Measurements from ENCODE around the gene NUTF2. TPM values are rescaled to one million over a fixed set of nuclear protein-coding genes. Genes with fewer than 3 reads are reported as not detected.

NUTF2 gene
- total RNA-seq, 4 donors from 2014 or later, result 90.0 to 194 (median 113) TPM

DNA sequence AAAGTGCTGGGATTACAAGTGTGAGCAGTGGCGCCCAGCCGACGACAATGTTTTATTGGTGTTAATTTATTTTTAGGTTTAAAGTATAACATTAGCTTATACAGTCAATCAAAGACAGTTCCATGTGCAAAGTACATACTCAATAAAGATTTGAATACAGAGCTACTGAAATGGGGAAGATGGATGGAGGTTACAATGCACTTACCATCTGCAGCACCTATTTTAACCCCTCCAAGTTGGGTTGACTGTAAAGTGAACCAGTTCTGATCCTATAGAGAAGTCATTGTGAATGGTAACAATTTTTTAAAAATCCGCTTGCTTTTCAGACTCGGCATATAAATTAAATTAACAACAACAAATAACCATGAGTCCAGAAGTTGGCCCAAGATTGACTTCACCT, 45.6 kb downstream of the NUTF2 start:
- Histone ChIP-seq H3K27ac (peak overlapping the region; percentile 45 to 99 (median 98)), H3K27me3 (no peaks in the 10 kb centered on the region), H3K4me1 (peaks cover 7 to 48% (median 19%) of the 10 kb centered on the region in 3 donors), H3K9me3 (no peaks in the 10 kb centered on the region), H3K4me3 (peak overlapping the region; percentile 92 to 98), H3K36me3 (no peaks in the 10 kb centered on the region)
- WGBS, 2 donors (ENCODE audit: low coverage in 1 of 2), result 53 to 60% methylated on average over 2 to 5 of the region's 5 CpGs
- TF ChIP-seq POLR2AphosphoS5 (IDR thresholded peaks at IDR 0.05), result no peak
- TF ChIP-seq POLR2A (IDR thresholded peaks at IDR 0.05), result no peak
- TF ChIP-seq, protein P1, sequence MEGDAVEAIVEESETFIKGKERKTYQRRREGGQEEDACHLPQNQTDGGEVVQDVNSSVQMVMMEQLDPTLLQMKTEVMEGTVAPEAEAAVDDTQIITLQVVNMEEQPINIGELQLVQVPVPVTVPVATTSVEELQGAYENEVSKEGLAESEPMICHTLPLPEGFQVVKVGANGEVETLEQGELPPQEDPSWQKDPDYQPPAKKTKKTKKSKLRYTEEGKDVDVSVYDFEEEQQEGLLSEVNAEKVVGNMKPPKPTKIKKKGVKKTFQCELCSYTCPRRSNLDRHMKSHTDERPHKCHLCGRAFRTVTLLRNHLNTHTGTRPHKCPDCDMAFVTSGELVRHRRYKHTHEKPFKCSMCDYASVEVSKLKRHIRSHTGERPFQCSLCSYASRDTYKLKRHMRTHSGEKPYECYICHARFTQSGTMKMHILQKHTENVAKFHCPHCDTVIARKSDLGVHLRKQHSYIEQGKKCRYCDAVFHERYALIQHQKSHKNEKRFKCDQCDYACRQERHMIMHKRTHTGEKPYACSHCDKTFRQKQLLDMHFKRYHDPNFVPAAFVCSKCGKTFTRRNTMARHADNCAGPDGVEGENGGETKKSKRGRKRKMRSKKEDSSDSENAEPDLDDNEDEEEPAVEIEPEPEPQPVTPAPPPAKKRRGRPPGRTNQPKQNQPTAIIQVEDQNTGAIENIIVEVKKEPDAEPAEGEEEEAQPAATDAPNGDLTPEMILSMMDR (IDR thresholded peaks at IDR 0.05), result no peak
- no peak for ATAC-seq

DNA sequence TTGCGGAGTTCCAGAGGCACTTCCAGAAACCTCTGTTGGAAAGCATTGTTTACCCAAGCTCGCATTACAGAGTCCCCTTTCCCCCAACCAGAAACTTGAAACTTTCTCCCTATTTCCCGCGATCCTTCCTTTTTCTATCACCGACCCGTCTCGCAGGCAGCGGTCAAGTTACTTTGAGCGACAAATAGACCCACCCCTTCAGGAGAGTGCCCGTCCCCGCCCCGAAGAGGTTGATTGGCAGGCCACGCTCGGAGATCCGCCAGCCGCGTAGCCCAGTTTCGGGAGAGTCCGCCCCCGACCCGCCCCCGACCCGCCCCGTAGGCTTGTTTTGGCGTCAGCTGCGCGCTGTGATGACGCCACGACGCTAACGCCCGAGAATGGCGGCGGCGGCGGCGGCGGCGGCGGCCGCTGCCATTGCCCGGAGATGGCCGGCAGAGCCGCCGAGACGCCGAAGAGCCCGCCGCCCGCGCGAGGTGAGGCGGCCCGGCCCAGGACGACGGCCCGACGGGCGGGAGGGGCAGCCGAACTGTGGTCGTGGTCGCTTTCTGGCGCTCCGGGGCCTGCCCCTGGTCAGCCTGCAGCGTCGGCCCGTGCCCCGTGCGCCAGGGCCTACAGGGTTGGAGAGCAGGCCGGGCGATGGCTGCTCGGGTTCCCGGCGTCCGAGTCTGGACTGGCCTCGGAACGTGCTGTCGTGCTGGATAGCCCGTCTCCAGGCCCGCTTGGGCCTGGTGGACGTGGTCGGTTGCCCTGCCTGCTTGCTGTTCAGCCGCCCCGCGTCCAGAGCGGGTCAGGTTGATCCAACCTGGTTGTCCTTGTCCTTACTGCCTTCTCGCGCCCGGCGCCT, 46.4 kb downstream of the NUTF2 start, which contains the start of gene PSKH1:
Gene PSKH1, plus strand, starts transcription at position 356 of the 844 bp plus-strand sequence. CDS start 15,496 bp downstream, outside the sequence.
- Histone ChIP-seq H3K9me3 (no peaks in the 10 kb centered on the region), H3K27me3 (no peaks in the 10 kb centered on the region), H3K36me3 (no peaks in the 10 kb centered on the region), H3K4me1 (peaks cover 7 to 56% (median 26%) of the 10 kb centered on the region in 3 donors), H3K4me3 (peak within 1 kb of the TSS; percentile 92 to 98), H3K27ac (peak within 1 kb of the TSS; percentile 96 to 99 (median 98))
- peak; percentile 97 for ATAC-seq
- peak; percentile 64 for TF ChIP-seq POLR2AphosphoS5 (IDR thresholded peaks at IDR 0.05)
- TF ChIP-seq POLR2A (IDR thresholded peaks at IDR 0.05), result peak; percentile 87 to 90
- TF ChIP-seq, protein P1 (IDR thresholded peaks at IDR 0.05), result peak in 1 of 4 experiments; percentile 9
- TF ChIP-seq EP300 (IDR thresholded peaks at IDR 0.05), result no peak
- WGBS, 2 donors (ENCODE audit: low coverage in 1 of 2), result 0 to 1% methylated on average over 1 to 9 of the region's 90 CpGs

- Histone ChIP-seq H3K27me3 (no peaks in the 10 kb centered on the region), H3K27ac (peak overlapping the region; percentile 96 to 99 (median 98)), H3K4me3 (peak overlapping the region; percentile 92 to 98), H3K9me3 (no peaks in the 10 kb centered on the region), H3K4me1 (peaks cover 7 to 62% (median 26%) of the 10 kb centered on the region in 3 donors), H3K36me3 (no peaks in the 10 kb centered on the region)
- ATAC-seq, result no peak
- WGBS, 2 donors (ENCODE audit: low coverage in 1 of 2), result 9 to 25% methylated on average over 5 to 11 of the region's 14 CpGs
- no peak for TF ChIP-seq POLR2A (IDR thresholded peaks at IDR 0.05)
- TF ChIP-seq, protein P1 (IDR thresholded peaks at IDR 0.05), result no peak
- TF ChIP-seq EP300 (IDR thresholded peaks at IDR 0.05), result no peak
- no peak for TF ChIP-seq POLR2AphosphoS5 (IDR thresholded peaks at IDR 0.05)
Measured at GRCh38 chr16:67893743-67894399, 47.1 kb downstream of the NUTF2 start.

DNA sequence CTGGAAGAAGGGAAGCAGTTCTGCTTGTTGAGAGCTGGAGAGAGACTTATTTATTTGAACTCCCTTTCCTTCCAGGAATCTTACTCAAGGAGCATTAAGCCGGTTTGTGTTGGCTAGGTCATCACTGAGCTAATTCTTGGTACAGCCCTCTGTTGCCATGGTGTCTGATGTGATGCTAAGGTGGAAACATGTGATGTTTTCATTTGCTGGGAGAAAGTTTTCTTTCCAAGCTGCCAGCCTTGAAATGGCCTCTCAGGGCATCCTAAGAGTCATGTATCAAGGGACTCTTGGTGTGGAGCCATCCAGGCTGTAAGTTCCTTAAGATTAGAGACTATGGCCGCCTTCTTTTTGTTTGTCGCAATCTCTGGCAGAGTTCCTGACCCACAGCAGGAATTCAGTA, 50.5 kb downstream of the NUTF2 start:
- Histone ChIP-seq H3K4me1 (peaks cover 7 to 61% (median 26%) of the 10 kb centered on the region in 3 donors), H3K4me3 (no peak overlapping the region), H3K27ac (peak overlapping the region in 3 of 4 donors; percentile 41 to 69 (median 53)), H3K27me3 (no peaks in the 10 kb centered on the region), H3K36me3 (peaks cover 0 to 13% of the 10 kb centered on the region in 2 donors), H3K9me3 (no peaks in the 10 kb centered on the region)
- 60% methylated on average over 3 of the region's 3 CpGs; no CpG with 5 or more reads in 1 of the 2 donors for WGBS, 2 donors (ENCODE audit: low coverage in 1 of 2)
- peak; percentile 41 for ATAC-seq
- TF ChIP-seq POLR2AphosphoS5 (IDR thresholded peaks at IDR 0.05) (peak; percentile 22), EP300 (IDR thresholded peaks at IDR 0.05) (no peak)

DNA sequence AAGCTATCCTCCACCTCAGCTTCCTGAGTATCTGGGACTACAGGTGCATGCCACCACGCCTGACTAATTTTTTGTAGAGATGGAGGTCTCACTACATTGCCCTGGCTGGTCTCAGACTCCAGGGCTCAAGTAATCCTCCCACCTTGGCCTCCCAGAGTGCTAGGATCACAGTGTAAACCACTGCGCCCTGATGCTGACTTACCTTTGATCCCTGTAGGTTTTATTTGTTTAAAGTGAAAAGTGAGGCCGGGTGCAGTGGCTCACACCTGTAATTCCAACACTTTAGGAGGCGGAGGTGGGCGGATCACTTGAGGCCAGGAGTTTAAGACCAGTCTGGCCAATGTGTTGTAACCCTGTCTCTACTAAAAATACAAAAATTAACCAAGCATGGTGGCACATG, 55.0 kb downstream of the NUTF2 start:
- ATAC-seq, result no peak

More for the DNA sequence above, 55.0 kb downstream of the NUTF2 start:
- peaks cover 0 to 28% of the 10 kb centered on the region in 2 donors for H3K36me3 ChIP-seq
- no peak for TF ChIP-seq POLR2AphosphoS5 (IDR thresholded peaks at IDR 0.05)
- TF ChIP-seq, protein P1 (IDR thresholded peaks at IDR 0.05), result no peak
- H3K4me3 ChIP-seq, result no peak overlapping the region
- 73 to 83% methylated on average over 1 to 3 of the region's 5 CpGs for WGBS, 2 donors (ENCODE audit: low coverage in 1 of 2)
- no peaks in the 10 kb centered on the region for H3K27me3 ChIP-seq
- no peaks in the 10 kb centered on the region for H3K9me3 ChIP-seq
- H3K4me1 ChIP-seq, result peaks cover 0 to 22% (median 12%) of the 10 kb centered on the region in 3 donors
- no peak overlapping the region for H3K27ac ChIP-seq
